Neuronal stem cell (in vitro differentiated cells): ENCODE results near the gene MAPK8IP2.

Experiments
- DNase-seq: peaks from one replicate; pipeline ENCODE4 v3.0.0-alpha.2; 2013; ENCODE audit warnings: low spot score
- H2AFZ ChIP-seq: one replicate; pipeline ENCODE4 v1.6.1; 2013; ENCODE audit warnings: mild to moderate bottlenecking, low read length, inconsistent platforms
- H2AK5ac ChIP-seq: 2 replicates; pipeline ENCODE4 v1.6.1; 2013; ENCODE audit warnings: low read depth, mild to moderate bottlenecking, inconsistent platforms, low read length, moderate library complexity, mixed read lengths
- H2BK120ac ChIP-seq: 2 replicates; pipeline ENCODE4 v1.6.1; 2013; ENCODE audit warnings: low read depth, mild to moderate bottlenecking, inconsistent platforms, low read length, moderate library complexity, mixed read lengths
- H2BK12ac ChIP-seq: one replicate; pipeline ENCODE4 v1.6.1; 2013; ENCODE audit warnings: low read length, inconsistent platforms
- H2BK15ac ChIP-seq: 2 replicates; pipeline ENCODE4 v1.6.1; 2013; ENCODE audit warnings: mild to moderate bottlenecking, low read length, inconsistent platforms, mixed read lengths
- H2BK5ac ChIP-seq: one replicate; pipeline ENCODE4 v1.6.1; 2013; ENCODE audit warnings: inconsistent platforms, mild to moderate bottlenecking, low read length, moderate library complexity
- H3K14ac ChIP-seq: one replicate; pipeline ENCODE4 v1.6.1; 2013; ENCODE audit warnings: low read length, inconsistent platforms
- H3K18ac ChIP-seq: 2 replicates; pipeline ENCODE4 v1.6.1; 2013; ENCODE audit warnings: low read length, inconsistent platforms
- H3K23ac ChIP-seq: 2 replicates; pipeline ENCODE4 v1.6.1; 2013; ENCODE audit warnings: low read depth, mild to moderate bottlenecking, mixed read lengths, low read length, inconsistent platforms; ENCODE audit not compliant: poor library complexity
- H3K27ac ChIP-seq: replicated peaks from 3 replicates; pipeline ENCODE4 v1.5.1; 2013; ENCODE audit warnings: low read length, inconsistent platforms
- H3K27me3 ChIP-seq, 3 experiments: 2 replicates each; pipeline ENCODE4 v1.6.1; 2013; ENCODE audit warnings: low read length in 3 of 3, mild to moderate bottlenecking in 2 of 3, inconsistent platforms in 1 of 3, low read depth in 1 of 3, mixed read lengths in 1 of 3, moderate library complexity in 1 of 3; ENCODE audit not compliant: control insufficient read depth in 3 of 3, insufficient read depth in 3 of 3
- H3K36me3 ChIP-seq, 2 donors: replicated peaks in 1 of 2; 2 replicates each; pipeline ENCODE4 v1.6.1; 2013; ENCODE audit warnings: low read length in 2 of 2; ENCODE audit not compliant: control insufficient read depth in 2 of 2, insufficient read depth in 2 of 2
- H3K4ac ChIP-seq: 2 replicates; pipeline ENCODE4 v1.6.1; 2013; ENCODE audit warnings: inconsistent platforms, mild to moderate bottlenecking, low read length, moderate library complexity
- H3K4me1 ChIP-seq, 2 donors: 1 replicate in 1 of 2; 2 replicates in 1 of 2; pipeline ENCODE4 v1.6.1; 2013; ENCODE audit warnings: low read length in 2 of 2, low read depth in 1 of 2; ENCODE audit not compliant: control insufficient read depth in 2 of 2, insufficient read depth in 1 of 2
- H3K4me2 ChIP-seq: one replicate; pipeline ENCODE4 v1.6.1; 2013; ENCODE audit warnings: mild to moderate bottlenecking, low read length, inconsistent platforms; ENCODE audit not compliant: insufficient read depth, poor library complexity, severe bottlenecking
- H3K4me3 ChIP-seq, 2 donors: 2 replicates each; pipeline ENCODE4 v1.5.1; 2013; ENCODE audit warnings: low read length in 2 of 2, mild to moderate bottlenecking in 2 of 2, inconsistent platforms in 1 of 2, moderate library complexity in 1 of 2
- H3K79me1 ChIP-seq: one replicate; pipeline ENCODE4 v1.6.1; 2013; ENCODE audit warnings: low read depth, mild to moderate bottlenecking, inconsistent platforms, low read length, moderate library complexity
- H3K9ac ChIP-seq: one replicate; pipeline ENCODE4 v1.6.1; 2013; ENCODE audit warnings: mild to moderate bottlenecking, low read depth, low read length, inconsistent platforms; ENCODE audit not compliant: poor library complexity
- H3K9me3 ChIP-seq, 2 donors: replicated peaks in 1 of 2; 2 replicates each; pipeline versions ENCODE3 to v1.6.1; 2013; ENCODE audit warnings: low read length in 2 of 2, mild to moderate bottlenecking in 2 of 2, inconsistent platforms in 1 of 2, low read depth in 1 of 2, mixed read lengths in 1 of 2, moderate library complexity in 1 of 2; ENCODE audit not compliant: control insufficient read depth in 2 of 2, insufficient read depth in 1 of 2
- H4K8ac ChIP-seq: one replicate; pipeline ENCODE4 v1.6.1; 2013; ENCODE audit warnings: low read depth, mild to moderate bottlenecking, inconsistent platforms, low read length, moderate library complexity
- H4K91ac ChIP-seq: one replicate; pipeline ENCODE4 v1.6.1; 2013; ENCODE audit warnings: low read length, low read depth, mild to moderate bottlenecking, inconsistent platforms; ENCODE audit not compliant: poor library complexity
- WGBS, 2 donors: extraction: QIAGEN DNeasy Blood & Tissue Kit; methylation state at CpG; one replicate each; pipeline ENCODE4 v1.1.7; 2013; ENCODE audit warnings: missing lambda C conversion rate in 2 of 2, mixed read lengths in 1 of 2; ENCODE audit not compliant: insufficient read length in 2 of 2, insufficient replicate concordance in 1 of 2; ENCODE audit errors: extremely low coverage in 2 of 2; 5-methylcytosine and 5-hydroxymethylcytosine counted together

MAPK8IP2 gene

DNA sequence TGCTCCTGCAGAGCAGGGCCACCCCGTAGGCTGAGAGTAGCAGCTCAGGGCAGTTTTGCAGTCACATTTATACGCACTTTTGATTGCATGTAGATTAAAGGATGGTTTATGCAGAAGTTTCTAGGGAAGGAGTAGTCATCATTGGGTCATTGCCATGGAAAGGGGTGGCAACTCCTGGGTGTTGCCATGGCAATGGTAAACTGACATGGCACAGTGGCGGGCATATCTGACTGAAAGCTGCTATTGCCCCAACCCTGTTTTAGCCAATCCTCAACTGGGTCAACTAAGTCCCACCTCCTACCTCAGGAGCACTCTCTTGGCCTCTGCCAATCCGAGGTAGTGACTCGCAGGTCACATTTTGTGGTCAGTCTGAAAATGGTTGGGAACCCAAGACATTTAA is 29.8 kb downstream of the MAPK8IP2 start:
- H2BK120ac ChIP-seq = no peak overlapping the region
- peaks cover 0 to 6% (median 0%) of the 10 kb centered on the region in 3 experiments for H3K27me3 ChIP-seq
- no peak overlapping the region for H2AFZ ChIP-seq
- no peak overlapping the region for H3K4me3 ChIP-seq
- peaks cover 11 to 13% of the 10 kb centered on the region in 2 donors for H3K4me1 ChIP-seq
- no peak overlapping the region for H2BK12ac ChIP-seq
- H3K27ac ChIP-seq = no peak overlapping the region
- no peak for DNase-seq
- H3K9me3 ChIP-seq = no peaks in the 10 kb centered on the region
- H3K14ac ChIP-seq = no peak overlapping the region
- no peak overlapping the region for H4K8ac ChIP-seq
- H2AK5ac ChIP-seq = no peak overlapping the region
- no peak overlapping the region for H3K9ac ChIP-seq
- no peak overlapping the region for H4K91ac ChIP-seq
- no peak overlapping the region for H3K23ac ChIP-seq
- WGBS, 2 donors = no CpG with 5 or more reads among the region's 5 CpGs
- H3K4ac ChIP-seq = no peak overlapping the region
- H2BK5ac ChIP-seq = no peak overlapping the region
- H2BK15ac ChIP-seq = no peak overlapping the region
- no peak overlapping the region for H3K18ac ChIP-seq
- peaks cover 2% of the 10 kb centered on the region for H3K79me1 ChIP-seq
- H3K36me3 ChIP-seq = no peaks in the 10 kb centered on the region
- no peak overlapping the region for H3K4me2 ChIP-seq

GRCh38 chr22:50633086-50633485 is 32.5 kb downstream of the MAPK8IP2 start:
- H2BK15ac ChIP-seq = no peak overlapping the region
- H4K91ac ChIP-seq = no peak overlapping the region
- H2BK120ac ChIP-seq = no peak overlapping the region
- H2AK5ac ChIP-seq = no peak overlapping the region
- no peak overlapping the region for H2AFZ ChIP-seq
- peaks cover 0 to 6% (median 0%) of the 10 kb centered on the region in 3 experiments for H3K27me3 ChIP-seq
- no peak overlapping the region for H3K23ac ChIP-seq
- DNase-seq = no peak
- no CpG with 5 or more reads among the region's 5 CpGs for WGBS, 2 donors
- H3K36me3 ChIP-seq = no peaks in the 10 kb centered on the region
- no peak overlapping the region for H3K27ac ChIP-seq
- H3K9me3 ChIP-seq = no peaks in the 10 kb centered on the region
- no peak overlapping the region for H2BK12ac ChIP-seq
- H3K18ac ChIP-seq = no peak overlapping the region
- no peak overlapping the region for H3K9ac ChIP-seq
- H3K14ac ChIP-seq = no peak overlapping the region
- H3K4me2 ChIP-seq = no peak overlapping the region
- no peak overlapping the region for H2BK5ac ChIP-seq
- H3K4me1 ChIP-seq = peaks cover 10 to 11% of the 10 kb centered on the region in 2 donors
- no peak overlapping the region for H3K4ac ChIP-seq
- H3K4me3 ChIP-seq = no peak overlapping the region
- no peak overlapping the region for H4K8ac ChIP-seq
- no peaks in the 10 kb centered on the region for H3K79me1 ChIP-seq

DNA sequence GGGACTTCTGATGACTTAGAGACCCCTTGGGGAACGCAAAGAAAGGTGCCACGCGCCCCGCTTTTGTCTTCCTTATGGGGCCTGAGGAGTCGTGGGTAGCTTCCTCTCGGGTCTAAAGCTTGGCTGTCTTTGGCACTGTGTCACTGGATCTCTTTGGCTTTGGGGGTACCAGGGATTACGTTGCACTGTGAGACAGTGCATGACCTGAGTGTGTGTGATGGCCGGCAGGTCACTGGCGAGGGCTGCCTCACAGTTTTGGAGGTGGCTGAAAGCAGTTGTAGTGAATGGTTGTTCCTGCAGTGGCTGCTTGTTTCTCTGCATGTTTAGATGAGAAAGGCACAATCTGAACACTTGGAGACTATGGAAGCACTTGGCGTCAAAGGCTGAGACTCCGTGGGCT is 33.2 kb downstream of the MAPK8IP2 start:
- Histone ChIP-seq H2BK12ac (no peak overlapping the region), H3K14ac (no peak overlapping the region), H4K91ac (no peak overlapping the region), H3K27me3 (peaks cover 0 to 2% (median 0%) of the 10 kb centered on the region in 3 experiments), H3K18ac (no peak overlapping the region), H2AK5ac (no peak overlapping the region), H3K27ac (no peak overlapping the region), H2BK15ac (no peak overlapping the region), H3K9me3 (no peaks in the 10 kb centered on the region), H3K4me1 (peaks cover 5 to 6% of the 10 kb centered on the region in 2 donors), H3K36me3 (no peaks in the 10 kb centered on the region), H3K79me1 (no peaks in the 10 kb centered on the region), H2BK5ac (no peak overlapping the region), H2AFZ (no peak overlapping the region), H3K23ac (no peak overlapping the region), H4K8ac (no peak overlapping the region), H3K4me3 (no peak overlapping the region), H3K9ac (no peak overlapping the region), H2BK120ac (no peak overlapping the region), H3K4ac (peak overlapping the region; percentile 13), H3K4me2 (no peak overlapping the region)
- WGBS, 2 donors = no CpG with 5 or more reads among the region's 11 CpGs
- no peak for DNase-seq

DNA sequence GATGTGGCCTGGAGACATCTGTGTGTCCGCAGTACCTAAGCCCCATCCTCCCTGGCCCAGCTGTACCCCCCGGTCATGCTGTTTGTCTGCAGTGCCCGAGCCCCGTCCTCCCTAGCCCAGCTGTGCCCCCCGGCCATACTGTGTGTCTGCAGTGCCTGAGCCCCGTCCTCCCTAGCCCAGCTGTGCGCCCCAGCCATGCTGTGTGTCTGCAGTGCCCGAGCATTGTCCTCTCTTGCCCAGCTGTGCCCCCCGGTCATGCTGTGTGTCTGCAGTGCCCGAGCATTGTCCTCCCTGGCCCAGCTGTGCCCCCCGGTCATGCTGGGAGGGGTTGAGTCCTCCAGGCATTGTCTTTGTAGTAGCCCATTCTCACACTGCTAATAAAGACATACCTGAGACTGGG is 35.0 kb downstream of the MAPK8IP2 start:
- no peak overlapping the region for H2AFZ ChIP-seq
- peak overlapping the region; percentile 22 for H2BK12ac ChIP-seq
- H3K4me1 ChIP-seq = peaks cover 0 to 4% of the 10 kb centered on the region in 2 donors
- no peak overlapping the region for H3K4me2 ChIP-seq
- H2BK15ac ChIP-seq = peak overlapping the region; percentile 33
- peak overlapping the region; percentile 89 for H2BK120ac ChIP-seq
- H3K36me3 ChIP-seq = no peaks in the 10 kb centered on the region
- DNase-seq = no peak
- H3K4ac ChIP-seq = peak overlapping the region; percentile 37
- no CpG with 5 or more reads among the region's 11 CpGs for WGBS, 2 donors
- peak overlapping the region; percentile 82 for H4K8ac ChIP-seq
- no peak overlapping the region for H4K91ac ChIP-seq
- peak overlapping the region; percentile 96 for H2AK5ac ChIP-seq
- no peaks in the 10 kb centered on the region for H3K79me1 ChIP-seq
- no peaks in the 10 kb centered on the region for H3K9me3 ChIP-seq
- H3K9ac ChIP-seq = no peak overlapping the region
- H2BK5ac ChIP-seq = peak overlapping the region; percentile 24
- peak overlapping the region; percentile 75 for H3K14ac ChIP-seq
- no peak overlapping the region for H3K27ac ChIP-seq
- peak overlapping the region; percentile 48 for H3K18ac ChIP-seq
- H3K23ac ChIP-seq = no peak overlapping the region
- H3K4me3 ChIP-seq = peak overlapping the region in 1 of 2 donors; percentile 20
- H3K27me3 ChIP-seq = no peaks in the 10 kb centered on the region
